ENCODE measurements around the gene ZWILCH.

DNA sequence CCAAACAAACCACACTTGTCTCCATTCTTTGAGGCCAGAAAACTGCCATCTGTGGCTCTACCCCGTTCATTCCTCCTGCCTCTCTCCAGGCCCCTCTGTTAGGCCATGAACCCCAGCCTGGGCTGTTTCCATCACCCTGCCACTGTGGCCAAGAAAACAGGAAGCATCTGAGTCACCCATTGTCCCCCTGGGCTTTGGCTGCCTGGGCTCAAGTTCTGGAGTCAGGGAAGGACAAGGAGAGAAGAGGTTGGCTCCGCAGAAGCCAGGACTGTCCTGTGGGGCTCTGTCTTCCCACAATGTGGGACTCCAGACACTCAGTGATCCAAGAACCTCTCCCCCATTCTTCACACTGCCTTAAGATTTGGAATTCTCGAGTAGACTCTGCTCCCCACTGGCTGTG lies 75.5 kb downstream of the ZWILCH start:
- TF ChIP-seq CEBPB (IDR thresholded peaks at IDR 0.05) (no peak), EP300 (IDR thresholded peaks at IDR 0.05; ENCODE audit: borderline replicate concordance) (no peak), TCF12 (IDR thresholded peaks at IDR 0.05; ENCODE audit: low read depth) (no peak), TEAD4 (IDR thresholded peaks at IDR 0.05) (no peak), MAX (IDR thresholded peaks at IDR 0.05) (no peak), USF1 (IDR thresholded peaks at IDR 0.05) (no peak)
- TF ChIP-seq, protein P1, sequence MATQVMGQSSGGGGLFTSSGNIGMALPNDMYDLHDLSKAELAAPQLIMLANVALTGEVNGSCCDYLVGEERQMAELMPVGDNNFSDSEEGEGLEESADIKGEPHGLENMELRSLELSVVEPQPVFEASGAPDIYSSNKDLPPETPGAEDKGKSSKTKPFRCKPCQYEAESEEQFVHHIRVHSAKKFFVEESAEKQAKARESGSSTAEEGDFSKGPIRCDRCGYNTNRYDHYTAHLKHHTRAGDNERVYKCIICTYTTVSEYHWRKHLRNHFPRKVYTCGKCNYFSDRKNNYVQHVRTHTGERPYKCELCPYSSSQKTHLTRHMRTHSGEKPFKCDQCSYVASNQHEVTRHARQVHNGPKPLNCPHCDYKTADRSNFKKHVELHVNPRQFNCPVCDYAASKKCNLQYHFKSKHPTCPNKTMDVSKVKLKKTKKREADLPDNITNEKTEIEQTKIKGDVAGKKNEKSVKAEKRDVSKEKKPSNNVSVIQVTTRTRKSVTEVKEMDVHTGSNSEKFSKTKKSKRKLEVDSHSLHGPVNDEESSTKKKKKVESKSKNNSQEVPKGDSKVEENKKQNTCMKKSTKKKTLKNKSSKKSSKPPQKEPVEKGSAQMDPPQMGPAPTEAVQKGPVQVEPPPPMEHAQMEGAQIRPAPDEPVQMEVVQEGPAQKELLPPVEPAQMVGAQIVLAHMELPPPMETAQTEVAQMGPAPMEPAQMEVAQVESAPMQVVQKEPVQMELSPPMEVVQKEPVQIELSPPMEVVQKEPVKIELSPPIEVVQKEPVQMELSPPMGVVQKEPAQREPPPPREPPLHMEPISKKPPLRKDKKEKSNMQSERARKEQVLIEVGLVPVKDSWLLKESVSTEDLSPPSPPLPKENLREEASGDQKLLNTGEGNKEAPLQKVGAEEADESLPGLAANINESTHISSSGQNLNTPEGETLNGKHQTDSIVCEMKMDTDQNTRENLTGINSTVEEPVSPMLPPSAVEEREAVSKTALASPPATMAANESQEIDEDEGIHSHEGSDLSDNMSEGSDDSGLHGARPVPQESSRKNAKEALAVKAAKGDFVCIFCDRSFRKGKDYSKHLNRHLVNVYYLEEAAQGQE (IDR thresholded peaks at IDR 0.05; ENCODE audit: low read depth): no peak
